ENCODE results near the gene CLCN7. TPM values are rescaled to one million over a fixed set of nuclear protein-coding genes. Genes with fewer than 3 reads are reported as not detected.

CLCN7 gene
- total and polyA plus RNA-seq, 2 of the 13 experiments (the other 11 are each of a cell fraction or from before 2014, with no cell fraction given), result 24.6 to 25.1 TPM

DNA sequence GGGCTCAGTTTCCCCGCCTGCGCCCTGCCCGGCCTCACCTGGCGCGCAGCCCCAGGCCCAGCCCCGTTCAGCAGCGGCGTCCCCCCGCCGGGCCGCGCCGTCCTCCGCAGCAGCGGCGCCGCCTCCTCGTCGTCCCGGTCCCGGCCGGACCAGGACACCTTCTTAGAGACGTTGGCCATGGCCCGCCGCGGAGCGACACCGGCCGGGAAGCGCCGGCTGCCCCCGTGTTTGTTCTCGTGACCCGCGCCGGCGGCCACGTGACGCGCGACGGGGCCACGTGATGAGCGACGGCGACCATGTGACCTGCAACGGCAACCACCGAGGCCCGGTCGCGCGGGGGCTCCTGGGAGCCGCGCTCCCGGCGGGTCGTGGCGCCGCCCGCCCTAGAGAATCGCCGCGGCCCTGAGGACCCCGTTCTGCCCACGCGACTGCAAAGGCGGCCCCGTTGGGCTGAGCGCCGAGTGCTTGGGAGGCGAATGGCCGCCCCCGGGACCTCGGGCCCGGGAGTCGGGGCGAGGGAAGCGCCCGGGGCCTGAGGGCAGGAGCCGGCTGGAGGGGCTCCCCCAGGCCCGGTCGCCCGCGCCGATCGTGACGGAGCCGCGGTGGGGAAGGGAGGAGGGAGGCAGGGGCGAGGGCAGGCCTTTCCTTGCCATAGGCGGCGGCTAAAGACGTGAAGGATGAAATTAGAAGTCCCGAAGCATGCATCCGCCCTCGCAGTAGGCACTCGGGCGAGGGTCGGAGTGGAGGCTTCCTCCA lies at the start of gene CLCN7 (continued):
- TF ChIP-seq, protein P1, sequence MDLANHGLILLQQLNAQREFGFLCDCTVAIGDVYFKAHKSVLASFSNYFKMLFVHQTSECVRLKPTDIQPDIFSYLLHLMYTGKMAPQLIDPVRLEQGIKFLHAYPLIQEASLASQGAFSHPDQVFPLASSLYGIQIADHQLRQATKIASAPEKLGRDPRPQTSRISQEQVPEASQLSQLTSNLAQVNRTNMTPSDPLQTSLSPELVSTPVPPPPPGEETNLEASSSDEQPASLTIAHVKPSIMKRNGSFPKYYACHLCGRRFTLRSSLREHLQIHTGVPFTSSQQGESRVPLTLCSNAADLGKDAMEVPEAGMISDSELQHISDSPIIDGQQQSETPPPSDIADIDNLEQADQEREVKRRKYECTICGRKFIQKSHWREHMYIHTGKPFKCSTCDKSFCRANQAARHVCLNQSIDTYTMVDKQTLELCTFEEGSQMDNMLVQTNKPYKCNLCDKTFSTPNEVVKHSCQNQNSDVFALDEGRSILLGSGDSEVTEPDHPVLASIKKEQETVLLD (CRISPR knock-in tag; IDR thresholded peaks at IDR 0.05; ENCODE audit: low read depth), result peak; percentile 95
- TF ChIP-seq, protein P2, sequence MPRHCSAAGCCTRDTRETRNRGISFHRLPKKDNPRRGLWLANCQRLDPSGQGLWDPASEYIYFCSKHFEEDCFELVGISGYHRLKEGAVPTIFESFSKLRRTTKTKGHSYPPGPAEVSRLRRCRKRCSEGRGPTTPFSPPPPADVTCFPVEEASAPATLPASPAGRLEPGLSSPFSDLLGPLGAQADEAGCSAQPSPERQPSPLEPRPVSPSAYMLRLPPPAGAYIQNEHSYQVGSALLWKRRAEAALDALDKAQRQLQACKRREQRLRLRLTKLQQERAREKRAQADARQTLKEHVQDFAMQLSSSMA (CRISPR knock-in tag; IDR thresholded peaks at IDR 0.05), result peak; percentile 49; the same call in 1 of the 2 replicates
- TF ChIP-seq TOE1 (CRISPR knock-in tag; IDR thresholded peaks at IDR 0.05), result no peak
- no peak for TF ChIP-seq SNAI1 (CRISPR knock-in tag; IDR thresholded peaks at IDR 0.05; ENCODE audit: borderline replicate concordance)
- TF ChIP-seq, protein P3, sequence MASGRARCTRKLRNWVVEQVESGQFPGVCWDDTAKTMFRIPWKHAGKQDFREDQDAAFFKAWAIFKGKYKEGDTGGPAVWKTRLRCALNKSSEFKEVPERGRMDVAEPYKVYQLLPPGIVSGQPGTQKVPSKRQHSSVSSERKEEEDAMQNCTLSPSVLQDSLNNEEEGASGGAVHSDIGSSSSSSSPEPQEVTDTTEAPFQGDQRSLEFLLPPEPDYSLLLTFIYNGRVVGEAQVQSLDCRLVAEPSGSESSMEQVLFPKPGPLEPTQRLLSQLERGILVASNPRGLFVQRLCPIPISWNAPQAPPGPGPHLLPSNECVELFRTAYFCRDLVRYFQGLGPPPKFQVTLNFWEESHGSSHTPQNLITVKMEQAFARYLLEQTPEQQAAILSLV (CRISPR knock-in tag; IDR thresholded peaks at IDR 0.05; ENCODE audit: borderline replicate concordance), result peak; percentile 86
- TF ChIP-seq, protein P4, sequence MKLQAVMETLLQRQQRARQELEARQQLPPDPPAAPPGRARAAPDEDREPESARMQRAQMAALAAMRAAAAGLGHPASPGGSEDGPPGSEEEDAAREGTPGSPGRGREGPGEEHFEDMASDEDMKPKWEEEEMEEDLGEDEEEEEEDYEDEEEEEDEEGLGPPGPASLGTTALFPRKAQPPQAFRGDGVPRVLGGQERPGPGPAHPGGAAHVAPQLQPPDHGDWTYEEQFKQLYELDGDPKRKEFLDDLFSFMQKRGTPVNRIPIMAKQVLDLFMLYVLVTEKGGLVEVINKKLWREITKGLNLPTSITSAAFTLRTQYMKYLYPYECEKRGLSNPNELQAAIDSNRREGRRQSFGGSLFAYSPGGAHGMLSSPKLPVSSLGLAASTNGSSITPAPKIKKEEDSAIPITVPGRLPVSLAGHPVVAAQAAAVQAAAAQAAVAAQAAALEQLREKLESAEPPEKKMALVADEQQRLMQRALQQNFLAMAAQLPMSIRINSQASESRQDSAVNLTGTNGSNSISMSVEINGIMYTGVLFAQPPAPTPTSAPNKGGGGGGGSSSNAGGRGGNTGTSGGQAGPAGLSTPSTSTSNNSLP (IDR thresholded peaks at IDR 0.05; ENCODE audit: low read depth, low read length), result no peak
- TF ChIP-seq SMC3 (IDR thresholded peaks at IDR 0.05; ENCODE audit: low read length), result no peak
- no peak for TF ChIP-seq POLR2AphosphoS2 (IDR thresholded peaks at IDR 0.05; ENCODE audit: low read depth, low read length)
- TF ChIP-seq ZNF687 (CRISPR knock-in tag; IDR thresholded peaks at IDR 0.05), result peak; percentile 97
- no peak for TF ChIP-seq ZNF292 (CRISPR knock-in tag; IDR thresholded peaks at IDR 0.05; ENCODE audit: borderline replicate concordance, low read depth)
- peak; percentile 58 for TF ChIP-seq HOXA5 (CRISPR knock-in tag; IDR thresholded peaks at IDR 0.05)
- TF ChIP-seq ARNTL (CRISPR knock-in tag; IDR thresholded peaks at IDR 0.05), result peak; percentile 97
- no peak for TF ChIP-seq MLLT10 (CRISPR knock-in tag; IDR thresholded peaks at IDR 0.05)
- no peak for TF ChIP-seq ZBTB1 (CRISPR knock-in tag; IDR thresholded peaks at IDR 0.05; ENCODE audit: borderline replicate concordance)
- TF ChIP-seq NFKBIZ (CRISPR knock-in tag; IDR thresholded peaks at IDR 0.05), result peak; percentile 56; the same call in 1 of the 2 replicates
- peak; percentile 21 for TF ChIP-seq XRCC5 (optimal IDR thresholded peaks at IDR 0.05; ENCODE audit: low read length)
- TF ChIP-seq YY1 (IDR thresholded peaks at IDR 0.05; ENCODE audit: insufficient read depth, insufficient replicate concordance, low read depth, low read length), result peak; percentile 62
- no peak for TF ChIP-seq REXO4 (CRISPR knock-in tag; IDR thresholded peaks at IDR 0.05; ENCODE audit: borderline replicate concordance)
- TF ChIP-seq ZBTB7A (CRISPR knock-in tag; IDR thresholded peaks at IDR 0.05), result peak; percentile 48; the same call in 1 of the 2 replicates
